ENCODE measurements around the gene INTS3. TPM values are rescaled to one million over a fixed set of nuclear protein-coding genes. Genes with fewer than 3 reads are reported as not detected.
A peak's percentile ranks its signal among the peaks of the same experiment; 100 is the strongest.

The INTS3 gene
- total and polyA plus RNA-seq, 2 donors (not counting 3 experiments of a cell fraction or from before 2014, with no cell fraction given): 61.9 to 63.1 TPM

- FAIRE-seq (peak; percentile 95), DNase-seq (ENCODE audit: low read depth, low spot score) (peak; percentile 48)
- intact Hi-C loops (cut with micrococcal nuclease): loop anchor here (1.0 kb wide), 1 partner anchor 21 kb away; no protein-coding TSS in a partner anchor
Observed at GRCh38 chr1:153728305-153729066, 636 bp downstream of the INTS3 start.

More at GRCh38 chr1:153728305-153729066, 636 bp downstream of the INTS3 start:
- Histone ChIP-seq H3K9me1 (replicated peaks; ENCODE audit: control insufficient read depth, extremely low read depth, insufficient read depth, low read length) (no peaks in the 10 kb centered on the region), H3K79me2 (ENCODE audit: control insufficient read depth, insufficient read depth, low read length) (peaks cover 4% of the 10 kb centered on the region), H3K4me2 (ENCODE audit: insufficient read depth, low read length) (peak overlapping the region; percentile 67), H3K4me1 (ENCODE audit: control insufficient read depth, extremely low read depth, insufficient read depth, low read length) (peaks cover 18% of the 10 kb centered on the region), H3K36me3 (ENCODE audit: control insufficient read depth in 2 of 2, extremely low read depth in 1 of 2, insufficient read depth in 2 of 2, low read length in 2 of 2) (no peaks in the 10 kb centered on the region), H3K4me3 (replicated peaks in 1 of 3; ENCODE audit: insufficient read depth in 1 of 3, low read depth in 1 of 3, low read length in 3 of 3) (peak overlapping the region; percentile 57 to 68 (median 59)), H2AFZ (ENCODE audit: low read depth, low read length) (peak overlapping the region; percentile 0), H3K27me3 (ENCODE audit: control insufficient read depth in 2 of 2, insufficient read depth in 2 of 2, low read length in 2 of 2) (no peaks in the 10 kb centered on the region), H3K9ac (replicated peaks; ENCODE audit: extremely low read depth, insufficient read depth, low read length) (peak overlapping the region; percentile 82), H3K9me3 (replicated peaks; ENCODE audit: control insufficient read depth, insufficient read depth, low read length) (no peaks in the 10 kb centered on the region), H4K20me1 (replicated peaks; ENCODE audit: control insufficient read depth, extremely low read depth, insufficient read depth, low read length) (no peaks in the 10 kb centered on the region), H3K27ac (ENCODE audit: insufficient read depth, low read depth, low read length) (peak overlapping the region; percentile 77)
- no peak for TF ChIP-seq JUN (IDR thresholded peaks at IDR 0.05; ENCODE audit: borderline replicate concordance, insufficient read depth, insufficient read length, low read depth)
- TF ChIP-seq POLR2AphosphoS5 (IDR thresholded peaks at IDR 0.05; ENCODE audit: insufficient read depth, low read depth, low read length): no peak
- TF ChIP-seq, protein P1, sequence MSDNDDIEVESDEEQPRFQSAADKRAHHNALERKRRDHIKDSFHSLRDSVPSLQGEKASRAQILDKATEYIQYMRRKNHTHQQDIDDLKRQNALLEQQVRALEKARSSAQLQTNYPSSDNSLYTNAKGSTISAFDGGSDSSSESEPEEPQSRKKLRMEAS (IDR thresholded peaks at IDR 0.05; ENCODE audit: insufficient read depth, insufficient read length): no peak
- TF ChIP-seq EZH2 (IDR thresholded peaks at IDR 0.05; ENCODE audit: borderline replicate concordance, low read depth, low read length, severe bottlenecking): no peak
- no peak for TF ChIP-seq FOS (IDR thresholded peaks at IDR 0.05; ENCODE audit: borderline replicate concordance, insufficient read depth, low read length)
- TF ChIP-seq, protein P2, sequence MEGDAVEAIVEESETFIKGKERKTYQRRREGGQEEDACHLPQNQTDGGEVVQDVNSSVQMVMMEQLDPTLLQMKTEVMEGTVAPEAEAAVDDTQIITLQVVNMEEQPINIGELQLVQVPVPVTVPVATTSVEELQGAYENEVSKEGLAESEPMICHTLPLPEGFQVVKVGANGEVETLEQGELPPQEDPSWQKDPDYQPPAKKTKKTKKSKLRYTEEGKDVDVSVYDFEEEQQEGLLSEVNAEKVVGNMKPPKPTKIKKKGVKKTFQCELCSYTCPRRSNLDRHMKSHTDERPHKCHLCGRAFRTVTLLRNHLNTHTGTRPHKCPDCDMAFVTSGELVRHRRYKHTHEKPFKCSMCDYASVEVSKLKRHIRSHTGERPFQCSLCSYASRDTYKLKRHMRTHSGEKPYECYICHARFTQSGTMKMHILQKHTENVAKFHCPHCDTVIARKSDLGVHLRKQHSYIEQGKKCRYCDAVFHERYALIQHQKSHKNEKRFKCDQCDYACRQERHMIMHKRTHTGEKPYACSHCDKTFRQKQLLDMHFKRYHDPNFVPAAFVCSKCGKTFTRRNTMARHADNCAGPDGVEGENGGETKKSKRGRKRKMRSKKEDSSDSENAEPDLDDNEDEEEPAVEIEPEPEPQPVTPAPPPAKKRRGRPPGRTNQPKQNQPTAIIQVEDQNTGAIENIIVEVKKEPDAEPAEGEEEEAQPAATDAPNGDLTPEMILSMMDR (IDR thresholded peaks at IDR 0.05; ENCODE audit: extremely low read depth in 1 of 2, insufficient read depth in 1 of 2, low read depth in 1 of 2, low read length in 2 of 2): no peak
- no peak for TF ChIP-seq POLR2A (IDR thresholded peaks at IDR 0.05; ENCODE audit: low read depth, low read length)
- TF ChIP-seq MYC (IDR thresholded peaks at IDR 0.05; ENCODE audit: low read depth, low read length): no peak
- TF ChIP-seq GATA2 (IDR thresholded peaks at IDR 0.05; ENCODE audit: insufficient read depth, insufficient read length, low read depth, low read length): no peak
- CTCF ChIA-PET: interaction anchor here (1.0 to 2.8 kb wide), 10 partner anchors 12 to 218 kb away, joined by 3 to 7 read pairs (median 4); partner anchors contain the start of genes DENND4B and NPR1
- TSS peak; percentile 94 for BruUV-seq (replicated peaks)
- POLR2A ChIA-PET: interaction anchor here (0.6 to 1.1 kb wide), 2 partner anchors 17 to 31 kb away, joined by 3 to 5 read pairs; no protein-coding TSS in a partner anchor
- dilution Hi-C loops (cut with MboI; ENCODE audit: extremely low pct_ligation_motif_present, low sequenced_read_pairs): no loop called here
